ENCODE data around the gene ADGRV1.

DNA sequence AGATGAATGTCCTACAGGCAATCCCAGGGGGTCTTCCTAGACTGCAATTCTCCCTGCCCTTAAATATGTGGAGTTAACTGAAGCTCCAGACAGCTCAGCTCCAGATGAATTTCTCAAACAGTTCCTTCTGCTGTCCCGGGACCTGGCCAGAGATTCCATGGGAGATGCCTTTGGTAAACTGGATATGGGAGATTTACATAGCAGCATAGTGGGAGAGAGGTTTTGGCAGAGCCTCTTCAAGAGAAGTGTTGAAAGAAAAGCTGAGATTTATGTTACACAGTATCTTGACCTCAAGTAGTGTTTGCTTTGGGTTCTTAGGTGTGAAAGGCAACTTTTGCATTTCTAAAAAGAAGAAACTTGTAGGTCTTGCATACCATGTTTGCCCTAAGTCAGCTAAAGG, 459.6 kb downstream of the ADGRV1 start:
- TF ChIP-seq, protein P1, sequence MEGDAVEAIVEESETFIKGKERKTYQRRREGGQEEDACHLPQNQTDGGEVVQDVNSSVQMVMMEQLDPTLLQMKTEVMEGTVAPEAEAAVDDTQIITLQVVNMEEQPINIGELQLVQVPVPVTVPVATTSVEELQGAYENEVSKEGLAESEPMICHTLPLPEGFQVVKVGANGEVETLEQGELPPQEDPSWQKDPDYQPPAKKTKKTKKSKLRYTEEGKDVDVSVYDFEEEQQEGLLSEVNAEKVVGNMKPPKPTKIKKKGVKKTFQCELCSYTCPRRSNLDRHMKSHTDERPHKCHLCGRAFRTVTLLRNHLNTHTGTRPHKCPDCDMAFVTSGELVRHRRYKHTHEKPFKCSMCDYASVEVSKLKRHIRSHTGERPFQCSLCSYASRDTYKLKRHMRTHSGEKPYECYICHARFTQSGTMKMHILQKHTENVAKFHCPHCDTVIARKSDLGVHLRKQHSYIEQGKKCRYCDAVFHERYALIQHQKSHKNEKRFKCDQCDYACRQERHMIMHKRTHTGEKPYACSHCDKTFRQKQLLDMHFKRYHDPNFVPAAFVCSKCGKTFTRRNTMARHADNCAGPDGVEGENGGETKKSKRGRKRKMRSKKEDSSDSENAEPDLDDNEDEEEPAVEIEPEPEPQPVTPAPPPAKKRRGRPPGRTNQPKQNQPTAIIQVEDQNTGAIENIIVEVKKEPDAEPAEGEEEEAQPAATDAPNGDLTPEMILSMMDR (IDR thresholded peaks at IDR 0.05), result no peak
- TF ChIP-seq RAD21 (conservative IDR thresholded peaks at IDR 0.05 in 1 of 2, IDR thresholded peaks at IDR 0.05 in 1 of 2) (no peak), POLR2A (IDR thresholded peaks at IDR 0.05; ENCODE audit: low read length) (no peak), EHMT2 (IDR thresholded peaks at IDR 0.05; ENCODE audit: low read depth) (no peak), MYC (IDR thresholded peaks at IDR 0.05; ENCODE audit: borderline replicate concordance, low read length) (no peak), TP53 (CRISPR knock-in tag; IDR thresholded peaks at IDR 0.05) (no peak), KDM1A (IDR thresholded peaks at IDR 0.05; ENCODE audit: low read depth) (no peak), PHF8 (IDR thresholded peaks at IDR 0.05; ENCODE audit: borderline replicate concordance, low read depth) (no peak), RARB (CRISPR knock-in tag; IDR thresholded peaks at IDR 0.05) (no peak)
- TF ChIP-seq, protein P2, sequence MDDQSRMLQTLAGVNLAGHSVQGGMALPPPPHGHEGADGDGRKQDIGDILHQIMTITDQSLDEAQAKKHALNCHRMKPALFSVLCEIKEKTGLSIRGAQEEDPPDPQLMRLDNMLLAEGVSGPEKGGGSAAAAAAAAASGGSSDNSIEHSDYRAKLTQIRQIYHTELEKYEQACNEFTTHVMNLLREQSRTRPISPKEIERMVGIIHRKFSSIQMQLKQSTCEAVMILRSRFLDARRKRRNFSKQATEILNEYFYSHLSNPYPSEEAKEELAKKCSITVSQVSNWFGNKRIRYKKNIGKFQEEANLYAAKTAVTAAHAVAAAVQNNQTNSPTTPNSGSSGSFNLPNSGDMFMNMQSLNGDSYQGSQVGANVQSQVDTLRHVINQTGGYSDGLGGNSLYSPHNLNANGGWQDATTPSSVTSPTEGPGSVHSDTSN (IDR thresholded peaks at IDR 0.05), result no peak
